CD14-positive monocyte (primary cell): ENCODE measurements around the gene RC3H1. TPM values are rescaled to one million over a fixed set of nuclear protein-coding genes. Genes with fewer than 3 reads are reported as not detected.

Experiments used
- DNase-seq, 3 donors: peaks; one replicate each; pipeline ENCODE4 v3.0.0-alpha.2; 2011 to 2022
- H2AFZ ChIP-seq: 2 replicates; pipeline ENCODE4 v1.6.0; 2012; ENCODE audit warnings: mild to moderate bottlenecking, low read depth, low read length, inconsistent platforms; ENCODE audit not compliant: insufficient read depth, poor library complexity, severe bottlenecking
- H3K27ac ChIP-seq, 2 donors: 1 replicate in 1 of 2; 2 replicates in 1 of 2; pipeline ENCODE4 v1.5.1; 2012 to 2013; ENCODE audit warnings: low read length in 2 of 2, control low read depth in 1 of 2, inconsistent platforms in 1 of 2, low read depth in 1 of 2, mild to moderate bottlenecking in 1 of 2
- H3K27me3 ChIP-seq, 2 donors: one replicate each; pipeline versions ENCODE4 v1.6.0 to v1.6.1; 2011 to 2013; ENCODE audit warnings: low read length in 2 of 2; ENCODE audit not compliant: control insufficient read depth in 2 of 2, insufficient read depth in 2 of 2
- H3K36me3 ChIP-seq, 2 donors: replicated peaks in 1 of 2; 1 replicate in 1 of 2; 2 replicates in 1 of 2; pipeline versions ENCODE4 v1.5.1 to v1.6.1; 2012 to 2013; ENCODE audit warnings: low read length in 2 of 2, control low read depth in 1 of 2, inconsistent platforms in 1 of 2, mild to moderate bottlenecking in 1 of 2; ENCODE audit not compliant: insufficient read depth in 2 of 2, control insufficient read depth in 1 of 2
- H3K4me1 ChIP-seq, 2 donors: 1 replicate in 1 of 2; 2 replicates in 1 of 2; pipeline versions ENCODE4 v1.5.1 to v1.6.1; 2012 to 2013; ENCODE audit warnings: low read length in 2 of 2, control low read depth in 1 of 2, inconsistent platforms in 1 of 2, mild to moderate bottlenecking in 1 of 2, moderate library complexity in 1 of 2; ENCODE audit not compliant: insufficient read depth in 2 of 2, control insufficient read depth in 1 of 2
- H3K4me2 ChIP-seq: replicated peaks from 2 replicates; pipeline ENCODE3; 2012; ENCODE audit warnings: low read length, moderate library complexity, mild to moderate bottlenecking; ENCODE audit not compliant: poor library complexity, severe bottlenecking; ENCODE audit errors: extremely low read depth
- H3K4me3 ChIP-seq, 3 experiments: fragments of 200-600 bp in 1 of 3; sonication (generic) in 1 of 3; replicated peaks in 1 of 3; 1 replicate in 2 of 3; 2 replicates in 1 of 3; pipeline ENCODE4 v1.5.1; 2011 to 2013; ENCODE audit warnings: low read length in 3 of 3, mild to moderate bottlenecking in 3 of 3, control low read depth in 2 of 3, low read depth in 2 of 3, inconsistent platforms in 1 of 3, moderate library complexity in 1 of 3
- H3K79me2 ChIP-seq: 2 replicates; pipeline ENCODE4 v1.6.0; 2012; ENCODE audit warnings: mild to moderate bottlenecking, control low read depth, inconsistent platforms, low read length, moderate library complexity; ENCODE audit not compliant: insufficient read depth
- H3K9ac ChIP-seq: 2 replicates; pipeline ENCODE4 v1.6.0; 2017; ENCODE audit warnings: low read length, mild to moderate bottlenecking; ENCODE audit not compliant: insufficient read depth, poor library complexity, severe bottlenecking
- H3K9me3 ChIP-seq, 2 donors: replicated peaks in 1 of 2; 1 replicate in 1 of 2; 2 replicates in 1 of 2; pipeline versions ENCODE4 v1.5.1 to v1.6.1; 2012 to 2013; ENCODE audit warnings: low read length in 2 of 2, control low read depth in 1 of 2; ENCODE audit not compliant: control insufficient read depth in 1 of 2, insufficient read depth in 1 of 2
- H4K20me1 ChIP-seq: 2 replicates; pipeline ENCODE4 v1.6.0; 2012; ENCODE audit warnings: mild to moderate bottlenecking, low read length, control low read depth, moderate library complexity; ENCODE audit not compliant: insufficient read depth
- H3K27ac Mint-ChIP-seq, 7 donors: one replicate each; pipeline ENCODE4 v1.8.0; 2020; ENCODE audit warnings: mild to moderate bottlenecking in 7 of 7, mixed read lengths in 7 of 7, moderate library complexity in 6 of 7, inconsistent platforms in 2 of 7
- H3K27me3 Mint-ChIP-seq, 3 donors: one replicate each; pipeline ENCODE4 v1.8.0; 2021 to 2022; ENCODE audit warnings: low read depth in 3 of 3, mild to moderate bottlenecking in 3 of 3, mixed read lengths in 3 of 3, moderate library complexity in 3 of 3, inconsistent platforms in 1 of 3
- H3K36me3 Mint-ChIP-seq, 2 donors: one replicate each; pipeline ENCODE4 v1.8.0; 2020; ENCODE audit warnings: mixed read lengths in 2 of 2, inconsistent platforms in 1 of 2, mild to moderate bottlenecking in 1 of 2
- H3K4me1 Mint-ChIP-seq: one replicate; pipeline ENCODE4 v1.8.0; 2020; ENCODE audit warnings: mild to moderate bottlenecking, mixed read lengths
- H3K4me3 Mint-ChIP-seq, 2 donors: one replicate each; pipeline ENCODE4 v1.8.0; 2020; ENCODE audit warnings: mild to moderate bottlenecking in 2 of 2, mixed read lengths in 2 of 2, moderate library complexity in 1 of 2
- H3K9me3 Mint-ChIP-seq, 7 donors: one replicate each; pipeline ENCODE4 v1.8.0; 2020 to 2022; ENCODE audit warnings: mixed read lengths in 7 of 7, mild to moderate bottlenecking in 6 of 7, moderate library complexity in 6 of 7, inconsistent platforms in 2 of 7
- WGBS: methylation state at CpG from one replicate; pipeline ENCODE4 v1.1.5; 2013; ENCODE audit warnings: missing lambda C conversion rate; ENCODE audit not compliant: insufficient coverage; 5-methylcytosine and 5-hydroxymethylcytosine counted together
- intact Hi-C, 2 donors: fragments of 100-400 bp; cut with micrococcal nuclease; formaldehyde crosslinking; loops; one replicate each; pipeline versions ENCODE4 v1.15.0 to v1.15.1; 2023
- polyA plus RNA-seq, 3 donors: library from polyadenylated mRNA; depleted of rRNA in 1 of 3; unstranded in 2 of 3; stranded (reverse) in 1 of 3; fragments of 300-500 nt in 2 of 3; fragments of >200 nt in 1 of 3; fragmentation: Illumina TruSeq in 2 of 3; gene quantifications; 1 replicate in 2 of 3; 2 replicates in 1 of 3; pipeline ENCODE4 v1.2.3, GENCODE V29; 2012 to 2021
- TF ChIP-seq, protein P1 (sequence below): fragments of 200-600 bp; IDR thresholded peaks from one replicate; pipeline ENCODE4 v1.8.0; 2022; ENCODE audit warnings: antibody characterized with exemption, mild to moderate bottlenecking

RC3H1 gene
- polyA plus RNA-seq, 3 donors = 3.8 to 17.3 (median 7.8) TPM

- Histone ChIP-seq H3K4me1 (peaks cover 7 to 17% of the 10 kb centered on the region in 2 donors), H3K36me3 (peaks cover 13 to 25% of the 10 kb centered on the region in 2 donors), H3K9me3 (no peaks in the 10 kb centered on the region), H3K79me2 (peaks cover 100% of the 10 kb centered on the region), H2AFZ (no peak overlapping the region), H3K4me3 (no peak overlapping the region), H3K27me3 (no peaks in the 10 kb centered on the region), H3K4me2 (no peak overlapping the region), H4K20me1 (peaks cover 100% of the 10 kb centered on the region), H3K9ac (no peak overlapping the region), H3K27ac (peak overlapping the region in 1 of 2 donors; percentile 32)
- Mint-ChIP-seq H3K9me3 (no peaks in the 10 kb centered on the region), H3K4me1 (peaks cover 44% of the 10 kb centered on the region), H3K36me3 (peaks cover 13 to 31% of the 10 kb centered on the region in 2 donors), H3K4me3 (no peak overlapping the region), H3K27me3 (no peaks in the 10 kb centered on the region), H3K27ac (peak overlapping the region in 4 of 7 donors; percentile 5 to 74 (median 45))
- intact Hi-C loops = no loop called here
- WGBS = no CpG with 5 or more reads among the region's 3 CpGs
- no peak for DNase-seq
- TF ChIP-seq, protein P1, sequence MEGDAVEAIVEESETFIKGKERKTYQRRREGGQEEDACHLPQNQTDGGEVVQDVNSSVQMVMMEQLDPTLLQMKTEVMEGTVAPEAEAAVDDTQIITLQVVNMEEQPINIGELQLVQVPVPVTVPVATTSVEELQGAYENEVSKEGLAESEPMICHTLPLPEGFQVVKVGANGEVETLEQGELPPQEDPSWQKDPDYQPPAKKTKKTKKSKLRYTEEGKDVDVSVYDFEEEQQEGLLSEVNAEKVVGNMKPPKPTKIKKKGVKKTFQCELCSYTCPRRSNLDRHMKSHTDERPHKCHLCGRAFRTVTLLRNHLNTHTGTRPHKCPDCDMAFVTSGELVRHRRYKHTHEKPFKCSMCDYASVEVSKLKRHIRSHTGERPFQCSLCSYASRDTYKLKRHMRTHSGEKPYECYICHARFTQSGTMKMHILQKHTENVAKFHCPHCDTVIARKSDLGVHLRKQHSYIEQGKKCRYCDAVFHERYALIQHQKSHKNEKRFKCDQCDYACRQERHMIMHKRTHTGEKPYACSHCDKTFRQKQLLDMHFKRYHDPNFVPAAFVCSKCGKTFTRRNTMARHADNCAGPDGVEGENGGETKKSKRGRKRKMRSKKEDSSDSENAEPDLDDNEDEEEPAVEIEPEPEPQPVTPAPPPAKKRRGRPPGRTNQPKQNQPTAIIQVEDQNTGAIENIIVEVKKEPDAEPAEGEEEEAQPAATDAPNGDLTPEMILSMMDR = no peak
Measured at GRCh38 chr1:174000371-174000770, 21.8 kb downstream of the RC3H1 start.

DNA sequence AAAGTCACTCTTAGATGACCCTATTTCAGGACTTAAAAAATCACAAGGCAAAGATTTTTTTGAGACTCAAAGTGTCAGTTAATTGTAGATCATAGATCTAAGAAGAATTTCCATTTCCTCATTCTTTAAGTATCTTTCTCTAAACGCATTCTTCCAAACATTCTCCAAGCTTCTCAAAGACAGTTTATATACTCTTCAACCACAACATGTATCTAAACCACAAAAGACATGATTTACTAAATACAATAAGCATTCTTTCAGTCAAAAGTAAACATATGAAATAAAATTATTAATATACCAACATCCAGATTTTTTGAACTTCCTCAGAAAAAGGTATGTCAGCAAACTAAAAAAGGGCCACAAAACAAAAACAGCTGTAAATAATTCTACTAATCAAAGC is 24.4 kb downstream of the RC3H1 start:
- H4K20me1 ChIP-seq = peaks cover 100% of the 10 kb centered on the region
- intact Hi-C loops = no loop called here
- H3K4me1 ChIP-seq = peaks cover 0 to 8% of the 10 kb centered on the region in 2 donors
- TF ChIP-seq, protein P1 = no peak
- WGBS = 20% methylated on average over 1 of the region's 1 CpG
- Mint-ChIP-seq H3K27ac (peak overlapping the region in 2 of 7 donors; percentile 10 to 58), H3K4me3 (no peak overlapping the region), H3K9me3 (no peaks in the 10 kb centered on the region), H3K27me3 (no peaks in the 10 kb centered on the region), H3K4me1 (peaks cover 29% of the 10 kb centered on the region), H3K36me3 (peaks cover 19 to 36% of the 10 kb centered on the region in 2 donors)
- peaks cover 100% of the 10 kb centered on the region for H3K79me2 ChIP-seq
- H3K4me2 ChIP-seq = no peak overlapping the region
- H3K9me3 ChIP-seq = no peaks in the 10 kb centered on the region
- peak overlapping the region in 1 of 2 donors; percentile 39 for H3K27ac ChIP-seq
- H3K36me3 ChIP-seq = peaks cover 24 to 42% of the 10 kb centered on the region in 2 donors
- H3K27me3 ChIP-seq = no peaks in the 10 kb centered on the region
- no peak for DNase-seq
- no peak overlapping the region for H3K9ac ChIP-seq
- no peak overlapping the region for H3K4me3 ChIP-seq
- no peak overlapping the region for H2AFZ ChIP-seq
